GM19324 (cell line): ENCODE measurements around the gene ZNF646.

Experiments
- ATAC-seq: cut with Tn5 transposase; IDR thresholded peaks from one replicate; pipeline ENCODE4 v1.9.1; 2021; ENCODE audit warnings: mild to moderate bottlenecking, moderate library complexity; ENCODE audit not compliant: unreplicated experiment, low FRiP score

Gene ZNF646

GRCh38 chr16:31128711-31129567, 54.7 kb downstream of the ZNF646 start:
- ATAC-seq, result no peak

DNA sequence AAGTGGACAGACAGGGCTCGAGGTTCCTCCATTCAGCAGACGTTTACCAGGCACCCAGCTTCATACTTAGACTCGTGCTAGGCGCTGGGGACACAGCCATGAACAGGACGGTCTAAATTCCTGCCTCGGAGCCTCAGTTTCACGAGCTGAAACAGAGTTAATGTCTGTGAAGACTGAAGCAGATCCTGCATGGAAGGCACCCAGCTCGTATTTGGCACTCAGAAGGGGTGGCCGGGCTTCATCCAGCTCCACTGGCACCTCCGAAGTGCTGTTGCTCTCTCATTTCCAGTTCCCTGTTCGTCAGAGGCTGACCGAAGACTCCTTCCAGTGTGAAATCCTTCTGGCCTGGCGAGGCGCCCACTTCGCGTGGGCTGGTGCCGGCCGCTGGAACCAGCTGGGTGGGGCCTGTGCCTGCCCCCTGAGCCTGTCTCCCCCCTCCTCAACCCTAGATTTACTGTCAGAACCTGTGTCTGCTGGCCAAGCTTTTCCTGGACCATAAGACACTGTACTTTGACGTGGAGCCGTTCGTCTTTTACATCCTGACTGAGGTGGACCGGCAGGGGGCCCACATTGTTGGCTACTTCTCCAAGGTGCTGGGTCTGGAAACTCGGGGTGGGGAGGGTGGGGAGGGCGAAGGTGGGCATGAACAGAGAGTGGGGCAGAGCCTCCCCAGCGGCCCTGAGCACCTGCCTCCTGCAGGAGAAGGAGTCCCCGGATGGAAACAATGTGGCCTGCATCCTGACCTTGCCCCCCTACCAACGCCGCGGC, 55.5 kb downstream of the ZNF646 start:
- no peak for ATAC-seq

DNA sequence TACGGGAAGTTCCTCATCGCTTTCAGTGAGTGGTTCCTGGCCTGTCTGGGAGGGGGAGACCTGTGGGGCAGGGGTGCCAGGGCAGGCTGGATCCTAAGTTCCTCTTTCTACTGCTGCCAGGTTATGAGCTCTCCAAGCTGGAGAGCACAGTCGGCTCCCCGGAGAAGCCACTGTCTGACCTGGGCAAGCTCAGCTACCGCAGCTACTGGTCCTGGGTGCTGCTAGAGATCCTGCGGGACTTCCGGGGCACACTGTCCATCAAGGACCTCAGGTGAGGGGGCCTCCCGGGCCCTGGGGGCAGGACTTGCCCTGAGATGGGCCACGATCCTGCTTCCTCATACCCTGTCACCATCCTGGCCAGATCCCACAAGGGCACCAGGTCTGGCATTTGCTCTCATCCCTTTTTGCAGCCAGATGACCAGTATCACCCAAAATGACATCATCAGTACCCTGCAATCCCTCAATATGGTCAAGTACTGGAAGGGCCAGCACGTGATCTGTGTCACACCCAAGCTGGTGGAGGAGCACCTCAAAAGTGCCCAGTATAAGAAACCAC, 56.2 kb downstream of the ZNF646 start:
- ATAC-seq, result no peak

GRCh38 chr16:31130899-31131298, 56.7 kb downstream of the ZNF646 start:
- ATAC-seq, result no peak

GRCh38 chr16:31131416-31131815, 57.2 kb downstream of the ZNF646 start:
- no peak for ATAC-seq

- no peak for ATAC-seq
These were observed 57.6 kb downstream of the ZNF646 start for GRCh38 chr16:31131841-31132271.

DNA sequence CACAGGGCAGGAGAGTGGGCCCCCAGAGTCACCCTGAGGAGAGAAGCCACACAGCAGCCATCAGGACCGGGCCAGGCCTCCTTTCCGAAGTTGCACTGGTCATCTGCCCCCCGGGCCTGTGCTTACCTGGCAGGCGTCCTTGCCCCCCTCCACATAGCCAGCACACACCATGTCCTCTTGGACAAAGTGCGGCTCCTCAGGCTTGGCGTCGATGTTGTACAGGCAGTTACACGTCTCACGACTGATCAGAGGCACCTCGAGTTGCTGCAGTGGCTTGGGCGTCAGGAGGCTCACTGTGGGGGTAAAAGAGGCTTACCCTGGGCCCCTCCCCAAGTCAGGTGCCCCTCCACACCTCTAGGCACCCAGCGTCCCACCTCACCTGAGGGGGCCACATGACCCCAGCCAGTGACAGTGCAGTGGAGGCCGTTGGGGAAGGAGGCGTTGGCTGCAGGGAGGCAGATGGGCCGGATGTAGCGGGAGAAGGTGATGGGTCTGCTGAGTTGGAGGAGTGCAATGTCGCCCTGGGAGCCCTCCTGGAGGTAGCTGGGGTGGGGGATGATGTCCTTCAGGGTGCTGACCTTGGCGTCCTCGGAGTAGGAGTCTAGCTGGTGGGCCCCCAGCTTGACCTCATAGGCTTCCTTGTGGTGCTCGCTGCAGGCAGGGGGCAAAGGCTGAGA, 58.2 kb downstream of the ZNF646 start:
- no peak for ATAC-seq

- no peak for ATAC-seq
These were observed 58.9 kb downstream of the ZNF646 start for GRCh38 chr16:31133046-31133501.
